A673 (cell line): Measurements from ENCODE around the gene RASSF4. TPM values are rescaled to one million over a fixed set of nuclear protein-coding genes. Genes with fewer than 3 reads are reported as not detected.

ENCODE experiments used
- BruUV-seq: library from RNA; stranded (reverse); fragments of 400-500 nt; replicated peaks from 2 replicates; lab custom pipeline; 2021; lab: Mats Ljungman, UMichigan
- CTCF ChIA-PET: fragments of 300-600 bp; sonication (Branson Sonifier 250); formaldehyde crosslinking; loops from one replicate; lab custom pipeline; 2022; ENCODE audit warnings: antibody characterized with exemption; lab: Charles Lee
- POLR2A ChIA-PET: fragments of 300-600 bp; sonication (Branson Sonifier 250); formaldehyde crosslinking; loops from one replicate; lab custom pipeline; 2022; ENCODE audit warnings: antibody characterized with exemption; ENCODE audit not compliant: low non-redundant PET; lab: Charles Lee
- DNase-seq: peaks from one replicate; pipeline ENCODE4 v3.0.0-alpha.2; 2015; ENCODE audit warnings: low spot score
- H3K27ac ChIP-seq: fragments of 200-600 bp; sonication (generic); 2 replicates; pipeline ENCODE4 v1.5.1; 2016; ENCODE audit warnings: mixed run types, low read depth, mild to moderate bottlenecking, mixed read lengths, antibody characterized with exemption, low read length; ENCODE audit not compliant: poor library complexity, severe bottlenecking
- H3K27me3 ChIP-seq: fragments of 200-600 bp; sonication (generic); replicated peaks from 2 replicates; pipeline ENCODE4 v1.6.1; 2017; ENCODE audit warnings: mixed run types, low read depth, mild to moderate bottlenecking, mixed read lengths, antibody characterized with exemption, low read length; ENCODE audit not compliant: insufficient read depth, poor library complexity
- H3K36me3 ChIP-seq: fragments of 200-600 bp; sonication (generic); 2 replicates; pipeline ENCODE4 v1.6.1; 2016; ENCODE audit warnings: mixed run types, mild to moderate bottlenecking, mixed read lengths, antibody characterized with exemption, low read length; ENCODE audit not compliant: insufficient read depth, poor library complexity, severe bottlenecking
- H3K4me1 ChIP-seq: fragments of 200-600 bp; sonication (generic); 2 replicates; pipeline ENCODE4 v1.6.1; 2017; ENCODE audit warnings: mixed run types, mild to moderate bottlenecking, mixed read lengths, antibody characterized with exemption, low read length; ENCODE audit not compliant: insufficient read depth, poor library complexity, severe bottlenecking
- H3K4me3 ChIP-seq: fragments of 200-600 bp; sonication (generic); 2 replicates; pipeline ENCODE4 v1.5.1; 2016; ENCODE audit warnings: low read depth, mixed run types, mild to moderate bottlenecking, mixed read lengths, low read length; ENCODE audit not compliant: poor library complexity, severe bottlenecking
- H3K9me3 ChIP-seq: fragments of 200-600 bp; sonication (generic); 2 replicates; pipeline ENCODE4 v1.6.1; 2016; ENCODE audit warnings: mixed run types, low read depth, mild to moderate bottlenecking, mixed read lengths, antibody characterized with exemption, low read length; ENCODE audit not compliant: poor library complexity, severe bottlenecking
- EZH2 ChIP-seq: fragments of 200-600 bp; sonication (generic); IDR thresholded peaks from 2 replicates; pipeline ENCODE4 v1.6.1; 2017; ENCODE audit warnings: borderline replicate concordance, low read depth, mild to moderate bottlenecking, mixed read lengths, antibody characterized with exemption, low read length; ENCODE audit not compliant: poor library complexity, severe bottlenecking
- intact Hi-C: fragments of 100-400 bp; cut with micrococcal nuclease; formaldehyde crosslinking; loops from one replicate; pipeline ENCODE4 v1.10.0; 2022; ENCODE audit not compliant: unreplicated experiment
- total RNA-seq: library from RNA; stranded (reverse); gene quantifications from 2 replicates; pipeline ENCODE4 v1.2.3, GENCODE V29; 2021
- TF ChIP-seq, protein P1 (sequence below): fragments of 300-800, 200-600 bp; sonication (generic); conservative IDR thresholded peaks from 2 replicates; pipeline ENCODE4 v1.5.1; 2017; ENCODE audit warnings: low read depth, mild to moderate bottlenecking, antibody characterized with exemption, low read length, moderate library complexity, mixed read lengths

RASSF4 gene
- total RNA-seq, 1 experiment from 2014 or later = 0.71 TPM

- CTCF ChIA-PET = no interaction called here
- Histone ChIP-seq H3K4me1 (no peaks in the 10 kb centered on the region), H3K9me3 (no peaks in the 10 kb centered on the region), H3K27me3 (no peaks in the 10 kb centered on the region), H3K36me3 (no peaks in the 10 kb centered on the region), H3K4me3 (no peak overlapping the region), H3K27ac (no peak overlapping the region)
- no peak for DNase-seq
- TF ChIP-seq, protein P1, sequence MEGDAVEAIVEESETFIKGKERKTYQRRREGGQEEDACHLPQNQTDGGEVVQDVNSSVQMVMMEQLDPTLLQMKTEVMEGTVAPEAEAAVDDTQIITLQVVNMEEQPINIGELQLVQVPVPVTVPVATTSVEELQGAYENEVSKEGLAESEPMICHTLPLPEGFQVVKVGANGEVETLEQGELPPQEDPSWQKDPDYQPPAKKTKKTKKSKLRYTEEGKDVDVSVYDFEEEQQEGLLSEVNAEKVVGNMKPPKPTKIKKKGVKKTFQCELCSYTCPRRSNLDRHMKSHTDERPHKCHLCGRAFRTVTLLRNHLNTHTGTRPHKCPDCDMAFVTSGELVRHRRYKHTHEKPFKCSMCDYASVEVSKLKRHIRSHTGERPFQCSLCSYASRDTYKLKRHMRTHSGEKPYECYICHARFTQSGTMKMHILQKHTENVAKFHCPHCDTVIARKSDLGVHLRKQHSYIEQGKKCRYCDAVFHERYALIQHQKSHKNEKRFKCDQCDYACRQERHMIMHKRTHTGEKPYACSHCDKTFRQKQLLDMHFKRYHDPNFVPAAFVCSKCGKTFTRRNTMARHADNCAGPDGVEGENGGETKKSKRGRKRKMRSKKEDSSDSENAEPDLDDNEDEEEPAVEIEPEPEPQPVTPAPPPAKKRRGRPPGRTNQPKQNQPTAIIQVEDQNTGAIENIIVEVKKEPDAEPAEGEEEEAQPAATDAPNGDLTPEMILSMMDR = no peak
- POLR2A ChIA-PET = no interaction called here
- intact Hi-C loops = no loop called here
- no TSS peak for BruUV-seq
Measured at GRCh38 chr10:44922021-44922420, 37.6 kb upstream of the RASSF4 start.

DNA sequence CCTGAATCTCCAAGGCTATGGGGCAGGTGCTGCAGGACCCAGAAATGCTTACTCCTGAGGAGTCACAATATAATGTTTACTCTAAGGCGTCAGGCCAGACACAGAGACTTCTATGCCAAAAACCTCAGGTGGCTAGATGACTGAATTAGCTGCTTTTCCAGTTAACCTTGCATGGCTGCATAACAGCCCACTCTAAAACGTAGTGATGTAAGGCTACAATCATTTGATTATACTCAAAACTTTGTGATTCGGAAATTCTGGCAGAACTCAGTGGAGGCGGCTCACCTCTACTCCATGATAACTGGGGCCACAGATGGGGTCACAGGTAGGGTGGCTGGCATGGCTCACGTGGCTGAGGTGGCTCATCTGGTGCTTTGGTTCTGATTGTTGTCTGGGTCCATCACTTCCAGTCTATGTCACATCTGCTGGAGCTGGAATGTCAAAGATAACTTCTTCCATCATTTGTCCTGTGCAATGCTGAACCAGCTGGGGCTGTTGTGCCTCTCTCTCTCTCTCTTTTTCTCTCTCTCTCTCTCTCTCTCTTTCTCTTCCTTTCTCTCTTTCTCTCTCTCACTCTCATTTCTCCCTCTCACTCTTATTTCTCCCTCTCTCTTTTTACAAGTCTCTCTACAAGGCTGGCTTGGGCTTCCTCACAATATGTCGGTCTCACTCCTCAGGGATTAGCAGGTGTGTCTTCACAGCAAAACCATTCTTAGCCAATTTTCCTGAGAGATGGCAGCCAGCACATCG is 36.6 kb upstream of the RASSF4 start:
- no peak overlapping the region for H3K27ac ChIP-seq
- no peak for TF ChIP-seq EZH2
- TF ChIP-seq, protein P1 = no peak
- POLR2A ChIA-PET = no interaction called here
- no peaks in the 10 kb centered on the region for H3K27me3 ChIP-seq
- CTCF ChIA-PET = no interaction called here
- BruUV-seq = no TSS peak
- intact Hi-C loops = no loop called here
- DNase-seq = no peak
- no peaks in the 10 kb centered on the region for H3K9me3 ChIP-seq
- no peaks in the 10 kb centered on the region for H3K4me1 ChIP-seq
- no peaks in the 10 kb centered on the region for H3K36me3 ChIP-seq
- no peak overlapping the region for H3K4me3 ChIP-seq

GRCh38 chr10:44923611-44924010 is 36.0 kb upstream of the RASSF4 start:
- no peaks in the 10 kb centered on the region for H3K27me3 ChIP-seq
- no peak overlapping the region for H3K4me3 ChIP-seq
- CTCF ChIA-PET = no interaction called here
- DNase-seq = no peak
- no peaks in the 10 kb centered on the region for H3K9me3 ChIP-seq
- intact Hi-C loops = no loop called here
- no peaks in the 10 kb centered on the region for H3K4me1 ChIP-seq
- no peak overlapping the region for H3K27ac ChIP-seq
- BruUV-seq = no TSS peak
- no peaks in the 10 kb centered on the region for H3K36me3 ChIP-seq
- POLR2A ChIA-PET = no interaction called here
- TF ChIP-seq, protein P1 = no peak
- TF ChIP-seq EZH2 = no peak
